Colonic mucosa (tissue), 4 donors: Measurements from ENCODE around the gene MAP3K21. TPM values are rescaled to one million over a fixed set of nuclear protein-coding genes. Genes with fewer than 3 reads are reported as not detected.

Experiments
- DNase-seq: peaks from one replicate; pipeline ENCODE4 v3.0.0-alpha.2; 2020
- H3K27ac ChIP-seq: fragments of 200-600 bp; one replicate; pipeline ENCODE4 v1.8.0; 2021
- H3K27me3 ChIP-seq: fragments of 200-600 bp; one replicate; pipeline ENCODE4 v1.8.0; 2021
- H3K36me3 ChIP-seq: fragments of 200-600 bp; one replicate; pipeline ENCODE4 v1.8.0; 2021
- H3K4me1 ChIP-seq: fragments of 200-600 bp; one replicate; pipeline ENCODE4 v1.8.0; 2021; ENCODE audit warnings: mild to moderate bottlenecking
- H3K4me3 ChIP-seq: fragments of 200-600 bp; one replicate; pipeline ENCODE4 v1.8.0; 2021
- H3K9ac ChIP-seq, 2 donors: one replicate each; pipeline ENCODE4 v1.7.0; 2013; ENCODE audit warnings: control low read depth in 2 of 2, low read depth in 2 of 2, low read length in 2 of 2
- H3K9me3 ChIP-seq: fragments of 200-600 bp; one replicate; pipeline ENCODE4 v1.8.0; 2021
- intact Hi-C: fragments of 100-400 bp; cut with DNase I; formaldehyde crosslinking; loops from one replicate; pipeline ENCODE4 v1.14.1; 2022
- total RNA-seq, 2 donors: library from RNA; stranded (reverse); fragmentation: NEBNext Ultra II Directional in 1 of 2; extraction: Animal tissue kit (Norgen Biotek cat#: 25700) in 1 of 2; gene quantifications; one replicate each; pipeline ENCODE4 v1.2.1, GENCODE V29; 2021
- TF ChIP-seq, protein P1 (sequence below): fragments of 200-600 bp; IDR thresholded peaks from one replicate; pipeline ENCODE4 v1.8.0; 2022; ENCODE audit warnings: antibody characterized with exemption, mild to moderate bottlenecking
- donor health status: healthy.
- donor health status: DM: no; HTN: no; CAD: no.
- donor health status: DM: no; HTN: no; CAD: no.

The MAP3K21 gene
- total RNA-seq, 2 donors from 2014 or later: 16.4 to 20.5 TPM

DNA sequence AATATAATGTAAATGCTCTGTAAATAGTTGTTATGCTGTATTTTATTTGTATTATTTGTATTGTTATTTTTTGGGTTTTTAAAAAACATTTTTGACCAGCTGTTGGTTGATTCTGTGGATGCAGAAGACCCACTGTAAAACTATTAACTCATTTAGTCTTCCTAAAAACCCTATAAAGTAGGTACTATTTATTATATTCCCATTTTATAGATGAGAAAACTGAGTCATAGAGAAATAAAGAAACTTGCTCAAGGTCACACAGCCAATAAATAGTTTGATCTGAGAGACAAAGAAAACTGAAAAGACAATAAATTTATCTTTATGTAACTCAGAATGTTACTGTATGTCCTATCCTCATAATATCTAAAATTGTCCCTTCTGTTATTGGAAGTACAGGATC is 1.2 kb upstream of the MAP3K21 start:
- TF ChIP-seq, protein P1, sequence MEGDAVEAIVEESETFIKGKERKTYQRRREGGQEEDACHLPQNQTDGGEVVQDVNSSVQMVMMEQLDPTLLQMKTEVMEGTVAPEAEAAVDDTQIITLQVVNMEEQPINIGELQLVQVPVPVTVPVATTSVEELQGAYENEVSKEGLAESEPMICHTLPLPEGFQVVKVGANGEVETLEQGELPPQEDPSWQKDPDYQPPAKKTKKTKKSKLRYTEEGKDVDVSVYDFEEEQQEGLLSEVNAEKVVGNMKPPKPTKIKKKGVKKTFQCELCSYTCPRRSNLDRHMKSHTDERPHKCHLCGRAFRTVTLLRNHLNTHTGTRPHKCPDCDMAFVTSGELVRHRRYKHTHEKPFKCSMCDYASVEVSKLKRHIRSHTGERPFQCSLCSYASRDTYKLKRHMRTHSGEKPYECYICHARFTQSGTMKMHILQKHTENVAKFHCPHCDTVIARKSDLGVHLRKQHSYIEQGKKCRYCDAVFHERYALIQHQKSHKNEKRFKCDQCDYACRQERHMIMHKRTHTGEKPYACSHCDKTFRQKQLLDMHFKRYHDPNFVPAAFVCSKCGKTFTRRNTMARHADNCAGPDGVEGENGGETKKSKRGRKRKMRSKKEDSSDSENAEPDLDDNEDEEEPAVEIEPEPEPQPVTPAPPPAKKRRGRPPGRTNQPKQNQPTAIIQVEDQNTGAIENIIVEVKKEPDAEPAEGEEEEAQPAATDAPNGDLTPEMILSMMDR: no peak
- DNase-seq: no peak
- Histone ChIP-seq H3K27me3 (no peaks in the 10 kb centered on the region), H3K36me3 (no peaks in the 10 kb centered on the region), H3K27ac (no peak overlapping the region), H3K4me1 (no peaks in the 10 kb centered on the region), H3K9ac (no peak overlapping the region), H3K9me3 (no peaks in the 10 kb centered on the region), H3K4me3 (no peak overlapping the region)
- intact Hi-C loops: no loop called here

DNA sequence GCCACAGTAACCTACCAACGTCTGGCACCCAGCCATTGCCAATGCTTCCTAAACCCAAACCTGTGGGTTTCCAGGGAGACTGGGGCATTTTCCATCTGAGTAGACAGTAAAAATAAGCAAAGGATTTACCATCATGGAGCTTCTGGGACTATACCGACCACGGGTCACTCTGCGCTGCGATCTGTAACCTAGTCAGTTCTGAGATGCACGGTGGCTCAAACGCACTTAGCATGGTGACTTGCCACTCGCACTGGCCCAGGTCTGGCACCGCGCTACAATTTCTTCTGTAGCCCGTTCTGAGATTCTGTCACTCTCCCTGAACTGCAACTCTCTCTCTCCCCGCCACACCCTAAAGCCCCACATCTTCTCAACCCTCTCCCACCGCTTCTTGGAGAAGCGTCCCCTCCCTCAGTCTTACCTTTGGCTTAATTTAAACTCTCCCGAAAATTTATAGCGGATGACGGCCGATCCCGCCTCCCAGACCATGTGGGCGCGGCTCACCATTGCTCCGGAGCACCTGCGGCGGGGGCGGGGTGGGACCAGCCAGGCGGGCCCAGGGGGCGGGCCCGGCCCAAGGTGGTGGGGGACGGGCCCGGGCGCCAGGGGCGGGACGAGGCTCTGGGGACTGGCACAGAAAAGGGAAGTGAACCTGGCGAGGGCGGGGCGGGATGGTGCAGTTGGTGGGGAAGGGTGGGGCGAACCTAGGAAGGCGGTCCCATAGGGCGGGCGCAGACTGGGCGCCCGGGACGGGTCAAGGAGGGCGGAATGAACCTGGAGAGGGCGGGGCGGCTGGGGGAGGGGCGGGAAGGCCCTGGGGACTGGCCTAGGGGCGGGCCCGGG is 493 bp upstream of the MAP3K21 start:
- no peaks in the 10 kb centered on the region for H3K36me3 ChIP-seq
- no peaks in the 10 kb centered on the region for H3K4me1 ChIP-seq
- H3K4me3 ChIP-seq: peak overlapping the region; percentile 72
- DNase-seq: peak; percentile 97
- TF ChIP-seq, protein P1: no peak
- no peaks in the 10 kb centered on the region for H3K9me3 ChIP-seq
- intact Hi-C loops: no loop called here
- H3K27me3 ChIP-seq: no peaks in the 10 kb centered on the region
- H3K9ac ChIP-seq: peak overlapping the region in 1 of 2 donors; percentile 28
- H3K27ac ChIP-seq: no peak overlapping the region

DNA sequence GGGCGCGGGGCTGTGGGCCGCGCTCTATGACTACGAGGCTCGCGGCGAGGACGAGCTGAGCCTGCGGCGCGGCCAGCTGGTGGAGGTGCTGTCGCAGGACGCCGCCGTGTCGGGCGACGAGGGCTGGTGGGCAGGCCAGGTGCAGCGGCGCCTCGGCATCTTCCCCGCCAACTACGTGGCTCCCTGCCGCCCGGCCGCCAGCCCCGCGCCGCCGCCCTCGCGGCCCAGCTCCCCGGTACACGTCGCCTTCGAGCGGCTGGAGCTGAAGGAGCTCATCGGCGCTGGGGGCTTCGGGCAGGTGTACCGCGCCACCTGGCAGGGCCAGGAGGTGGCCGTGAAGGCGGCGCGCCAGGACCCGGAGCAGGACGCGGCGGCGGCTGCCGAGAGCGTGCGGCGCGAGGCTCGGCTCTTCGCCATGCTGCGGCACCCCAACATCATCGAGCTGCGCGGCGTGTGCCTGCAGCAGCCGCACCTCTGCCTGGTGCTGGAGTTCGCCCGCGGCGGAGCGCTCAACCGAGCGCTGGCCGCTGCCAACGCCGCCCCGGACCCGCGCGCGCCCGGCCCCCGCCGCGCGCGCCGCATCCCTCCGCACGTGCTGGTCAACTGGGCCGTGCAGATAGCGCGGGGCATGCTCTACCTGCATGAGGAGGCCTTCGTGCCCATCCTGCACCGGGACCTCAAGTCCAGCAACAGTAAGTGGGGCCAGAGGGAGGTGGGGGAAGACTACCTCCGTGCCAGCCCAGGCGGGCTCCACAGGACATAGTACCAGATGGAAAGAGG is 808 bp downstream of the MAP3K21 start:
- Histone ChIP-seq H3K4me3 (peak overlapping the region; percentile 72), H3K27ac (peak overlapping the region; percentile 80), H3K9me3 (no peaks in the 10 kb centered on the region), H3K4me1 (no peaks in the 10 kb centered on the region), H3K9ac (peak overlapping the region; percentile 73 to 97), H3K36me3 (no peaks in the 10 kb centered on the region), H3K27me3 (no peaks in the 10 kb centered on the region)
- TF ChIP-seq, protein P1: no peak
- intact Hi-C loops: no loop called here
- DNase-seq: peak; percentile 52

DNA sequence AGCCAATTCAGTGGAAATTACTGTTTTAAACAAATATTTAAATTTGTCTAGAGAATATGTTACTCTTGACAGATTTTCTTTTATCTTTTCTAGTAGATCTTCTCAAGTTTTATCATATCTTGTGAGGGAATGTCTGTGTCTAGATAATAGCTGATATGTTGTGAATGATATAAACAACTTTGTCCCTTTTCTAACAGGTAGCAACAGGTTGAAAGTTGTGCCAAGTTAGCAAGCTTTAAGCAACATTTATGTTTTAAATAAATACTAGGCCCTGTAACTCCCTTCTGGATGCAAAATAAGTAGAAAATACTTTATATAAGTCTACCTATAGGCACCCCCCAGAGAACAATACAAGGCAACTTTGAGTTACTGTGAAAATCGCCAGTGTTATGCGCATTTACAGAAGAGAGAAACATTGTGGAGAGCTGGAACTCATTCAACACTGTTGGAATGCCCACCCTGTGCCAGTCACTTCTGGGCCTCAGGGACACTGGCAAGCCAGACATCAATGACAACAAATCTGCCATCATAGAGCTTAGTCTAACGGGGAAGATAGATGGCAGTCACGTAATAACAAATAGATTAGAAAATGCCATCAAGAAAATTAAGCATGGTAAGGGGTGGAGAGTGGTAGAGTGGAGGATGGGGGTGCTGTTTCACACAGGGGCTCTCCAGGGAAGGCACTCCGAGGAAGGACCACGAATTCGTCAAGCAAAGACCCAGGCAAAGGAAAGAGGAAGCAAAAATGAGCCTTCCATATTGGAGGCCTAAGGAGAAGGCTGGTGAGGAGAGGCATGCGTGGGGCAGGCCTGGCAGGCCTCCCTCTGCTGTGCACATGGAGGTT is 4.4 kb downstream of the MAP3K21 start:
- no peaks in the 10 kb centered on the region for H3K9me3 ChIP-seq
- H3K36me3 ChIP-seq: no peaks in the 10 kb centered on the region
- no peak overlapping the region for H3K27ac ChIP-seq
- H3K4me1 ChIP-seq: peaks cover 4% of the 10 kb centered on the region
- no peak overlapping the region for H3K9ac ChIP-seq
- TF ChIP-seq, protein P1: no peak
- no peaks in the 10 kb centered on the region for H3K27me3 ChIP-seq
- intact Hi-C loops: no loop called here
- H3K4me3 ChIP-seq: no peak overlapping the region
- DNase-seq: no peak

DNA sequence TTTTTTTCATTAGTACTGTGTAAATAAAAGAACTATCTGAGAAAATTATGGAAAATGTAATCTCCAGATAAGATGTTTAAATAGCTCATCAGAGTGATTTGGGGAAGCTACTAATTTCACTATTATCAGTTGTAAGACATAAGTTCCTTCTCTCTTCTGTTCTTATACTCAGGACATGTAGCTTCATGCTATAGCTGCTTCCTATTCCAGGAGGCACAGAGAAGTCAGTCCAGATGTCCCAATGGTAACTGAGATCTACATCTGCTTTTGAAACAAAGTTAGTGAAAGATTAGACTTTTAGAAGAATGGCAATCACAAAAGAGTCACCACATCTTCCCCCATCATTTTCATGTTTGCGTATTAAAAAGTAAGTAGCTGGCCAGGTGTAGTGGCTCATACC is 5.6 kb downstream of the MAP3K21 start:
- H3K9ac ChIP-seq: no peak overlapping the region
- no peaks in the 10 kb centered on the region for H3K9me3 ChIP-seq
- H3K4me1 ChIP-seq: peaks cover 4% of the 10 kb centered on the region
- no peaks in the 10 kb centered on the region for H3K36me3 ChIP-seq
- TF ChIP-seq, protein P1: no peak
- no peaks in the 10 kb centered on the region for H3K27me3 ChIP-seq
- DNase-seq: no peak
- H3K27ac ChIP-seq: no peak overlapping the region
- no peak overlapping the region for H3K4me3 ChIP-seq
- intact Hi-C loops: no loop called here
